ENCODE data around the gene DLG1.

DNA sequence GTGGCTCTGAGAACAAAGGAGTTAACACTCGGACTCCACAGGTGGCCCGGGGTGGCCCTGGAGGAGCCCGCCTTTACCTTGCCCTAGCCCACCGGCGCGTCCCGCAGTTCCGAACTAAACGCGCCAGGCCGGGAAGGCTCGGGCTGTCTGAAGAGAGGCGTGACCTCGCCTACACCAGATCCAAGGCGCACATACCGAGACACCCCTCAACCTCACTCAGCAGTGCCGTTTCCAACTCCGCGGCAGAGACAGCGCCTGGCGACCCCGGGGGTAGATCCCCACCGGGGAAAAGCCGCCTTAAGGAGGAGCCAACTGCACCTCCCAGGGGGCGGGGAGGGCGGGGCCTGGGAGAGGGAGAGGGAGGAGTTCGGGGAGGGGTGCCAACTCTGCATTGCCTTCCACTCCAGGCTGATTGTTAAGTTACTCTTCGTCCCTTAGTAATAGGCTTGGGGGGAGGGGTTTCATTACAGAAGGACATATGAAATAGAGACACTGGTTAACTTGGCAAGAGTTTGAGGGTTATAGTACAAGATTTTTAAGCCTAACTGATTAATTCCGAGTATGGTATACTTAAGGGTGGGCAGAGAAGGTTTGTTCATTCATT, at the start of gene DLG1:
- TF ChIP-seq, protein P1, sequence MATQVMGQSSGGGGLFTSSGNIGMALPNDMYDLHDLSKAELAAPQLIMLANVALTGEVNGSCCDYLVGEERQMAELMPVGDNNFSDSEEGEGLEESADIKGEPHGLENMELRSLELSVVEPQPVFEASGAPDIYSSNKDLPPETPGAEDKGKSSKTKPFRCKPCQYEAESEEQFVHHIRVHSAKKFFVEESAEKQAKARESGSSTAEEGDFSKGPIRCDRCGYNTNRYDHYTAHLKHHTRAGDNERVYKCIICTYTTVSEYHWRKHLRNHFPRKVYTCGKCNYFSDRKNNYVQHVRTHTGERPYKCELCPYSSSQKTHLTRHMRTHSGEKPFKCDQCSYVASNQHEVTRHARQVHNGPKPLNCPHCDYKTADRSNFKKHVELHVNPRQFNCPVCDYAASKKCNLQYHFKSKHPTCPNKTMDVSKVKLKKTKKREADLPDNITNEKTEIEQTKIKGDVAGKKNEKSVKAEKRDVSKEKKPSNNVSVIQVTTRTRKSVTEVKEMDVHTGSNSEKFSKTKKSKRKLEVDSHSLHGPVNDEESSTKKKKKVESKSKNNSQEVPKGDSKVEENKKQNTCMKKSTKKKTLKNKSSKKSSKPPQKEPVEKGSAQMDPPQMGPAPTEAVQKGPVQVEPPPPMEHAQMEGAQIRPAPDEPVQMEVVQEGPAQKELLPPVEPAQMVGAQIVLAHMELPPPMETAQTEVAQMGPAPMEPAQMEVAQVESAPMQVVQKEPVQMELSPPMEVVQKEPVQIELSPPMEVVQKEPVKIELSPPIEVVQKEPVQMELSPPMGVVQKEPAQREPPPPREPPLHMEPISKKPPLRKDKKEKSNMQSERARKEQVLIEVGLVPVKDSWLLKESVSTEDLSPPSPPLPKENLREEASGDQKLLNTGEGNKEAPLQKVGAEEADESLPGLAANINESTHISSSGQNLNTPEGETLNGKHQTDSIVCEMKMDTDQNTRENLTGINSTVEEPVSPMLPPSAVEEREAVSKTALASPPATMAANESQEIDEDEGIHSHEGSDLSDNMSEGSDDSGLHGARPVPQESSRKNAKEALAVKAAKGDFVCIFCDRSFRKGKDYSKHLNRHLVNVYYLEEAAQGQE (IDR thresholded peaks at IDR 0.05; ENCODE audit: low read depth) = no peak
- TF ChIP-seq, protein P2, sequence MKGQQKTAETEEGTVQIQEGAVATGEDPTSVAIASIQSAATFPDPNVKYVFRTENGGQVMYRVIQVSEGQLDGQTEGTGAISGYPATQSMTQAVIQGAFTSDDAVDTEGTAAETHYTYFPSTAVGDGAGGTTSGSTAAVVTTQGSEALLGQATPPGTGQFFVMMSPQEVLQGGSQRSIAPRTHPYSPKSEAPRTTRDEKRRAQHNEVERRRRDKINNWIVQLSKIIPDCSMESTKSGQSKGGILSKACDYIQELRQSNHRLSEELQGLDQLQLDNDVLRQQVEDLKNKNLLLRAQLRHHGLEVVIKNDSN (IDR thresholded peaks at IDR 0.05) = no peak
- TF ChIP-seq CREB1 (IDR thresholded peaks at IDR 0.05; ENCODE audit: low read depth) = 0 out of 2 replicates have a peak, but pooled peaks have one; percentile 2
- TF ChIP-seq, protein P3, sequence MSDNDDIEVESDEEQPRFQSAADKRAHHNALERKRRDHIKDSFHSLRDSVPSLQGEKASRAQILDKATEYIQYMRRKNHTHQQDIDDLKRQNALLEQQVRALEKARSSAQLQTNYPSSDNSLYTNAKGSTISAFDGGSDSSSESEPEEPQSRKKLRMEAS (IDR thresholded peaks at IDR 0.05) = no peak
- TF ChIP-seq CEBPB (IDR thresholded peaks at IDR 0.05) = no peak
- TF ChIP-seq EP300 (IDR thresholded peaks at IDR 0.05; ENCODE audit: borderline replicate concordance) = peak; percentile 43; the same call in 1 of the 2 replicates
- peak; percentile 51; the same call in 1 of the 2 replicates for TF ChIP-seq TAF1 (IDR thresholded peaks at IDR 0.05; ENCODE audit: low read depth)
- no peak; the same call in 1 of the 2 replicates for TF ChIP-seq YY1 (IDR thresholded peaks at IDR 0.05; ENCODE audit: low read depth)
- TF ChIP-seq ZBTB7A (IDR thresholded peaks at IDR 0.05; ENCODE audit: low read depth) = peak; percentile 99
- TF ChIP-seq NFIC (IDR thresholded peaks at IDR 0.05) = peak; percentile 26; the same call in 1 of the 2 replicates
- TF ChIP-seq RAD21 (IDR thresholded peaks at IDR 0.05; ENCODE audit: low read depth) = peak; percentile 14; the same call in 1 of the 2 replicates
- TF ChIP-seq FOXM1 (IDR thresholded peaks at IDR 0.05; ENCODE audit: borderline replicate concordance, low read depth) = no peak
- TF ChIP-seq TCF12 (IDR thresholded peaks at IDR 0.05; ENCODE audit: low read depth) = no peak
- TF ChIP-seq TEAD4 (IDR thresholded peaks at IDR 0.05) = peak; percentile 26; the same call in 1 of the 2 replicates
